ENCODE measurements around the gene NKD2.

GRCh38 chr5:1003296-1003937, 5.2 kb upstream of the NKD2 start:
- TF ChIP-seq CTCF (conservative IDR thresholded peaks at IDR 0.05) (no peak), EZH2 (IDR thresholded peaks at IDR 0.05; ENCODE audit: low read depth) (no peak)
